ENCODE data around the gene TFB2M.

DNA sequence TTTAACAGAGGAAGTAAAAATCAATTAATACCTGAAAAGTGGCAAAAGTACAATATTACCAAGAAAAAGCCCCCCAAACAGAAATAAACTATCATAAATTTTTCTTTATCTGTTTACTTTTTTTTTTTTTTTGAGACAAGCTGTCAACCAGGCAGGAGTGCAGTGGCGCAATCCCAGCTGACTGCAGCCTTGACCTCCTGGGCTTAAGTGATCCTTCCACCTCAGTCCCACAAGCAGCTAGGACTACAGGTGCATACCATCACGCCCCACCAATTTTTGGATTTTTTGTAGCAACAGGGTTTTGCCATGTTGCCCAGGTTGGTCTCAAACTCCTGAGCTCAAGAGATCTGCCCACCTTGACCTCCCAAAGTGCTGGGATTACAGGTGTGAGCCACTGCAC lies 8.0 kb downstream of the TFB2M start:
- TF ChIP-seq, protein P1, sequence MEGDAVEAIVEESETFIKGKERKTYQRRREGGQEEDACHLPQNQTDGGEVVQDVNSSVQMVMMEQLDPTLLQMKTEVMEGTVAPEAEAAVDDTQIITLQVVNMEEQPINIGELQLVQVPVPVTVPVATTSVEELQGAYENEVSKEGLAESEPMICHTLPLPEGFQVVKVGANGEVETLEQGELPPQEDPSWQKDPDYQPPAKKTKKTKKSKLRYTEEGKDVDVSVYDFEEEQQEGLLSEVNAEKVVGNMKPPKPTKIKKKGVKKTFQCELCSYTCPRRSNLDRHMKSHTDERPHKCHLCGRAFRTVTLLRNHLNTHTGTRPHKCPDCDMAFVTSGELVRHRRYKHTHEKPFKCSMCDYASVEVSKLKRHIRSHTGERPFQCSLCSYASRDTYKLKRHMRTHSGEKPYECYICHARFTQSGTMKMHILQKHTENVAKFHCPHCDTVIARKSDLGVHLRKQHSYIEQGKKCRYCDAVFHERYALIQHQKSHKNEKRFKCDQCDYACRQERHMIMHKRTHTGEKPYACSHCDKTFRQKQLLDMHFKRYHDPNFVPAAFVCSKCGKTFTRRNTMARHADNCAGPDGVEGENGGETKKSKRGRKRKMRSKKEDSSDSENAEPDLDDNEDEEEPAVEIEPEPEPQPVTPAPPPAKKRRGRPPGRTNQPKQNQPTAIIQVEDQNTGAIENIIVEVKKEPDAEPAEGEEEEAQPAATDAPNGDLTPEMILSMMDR (conservative IDR thresholded peaks at IDR 0.05; ENCODE audit: low read length) = no peak
- no peak for TF ChIP-seq EZH2phosphoT487 (IDR thresholded peaks at IDR 0.05; ENCODE audit: borderline replicate concordance, low read depth, low read length)

All from OCI-LY7 (cell line).